GM23338 (cell line): ENCODE measurements around the gene MTARC1. TPM values are rescaled to one million over a fixed set of nuclear protein-coding genes. Genes with fewer than 3 reads are reported as not detected.

Source experiments
- ATAC-seq: fragments of 200-7000 bp; cut with Tn5 transposase; 3 replicates; pipeline ENCODE4 v1.9.1; 2020
- DNase-seq: peaks from one replicate; pipeline ENCODE4 v3.0.0-alpha.2; 2015; ENCODE audit warnings: low spot score
- H2AFZ ChIP-seq: fragments of 200-600 bp; sonication (generic); 2 replicates; pipeline ENCODE4 v1.8.0; 2016; ENCODE audit warnings: antibody characterized with exemption, mild to moderate bottlenecking, moderate library complexity
- H3F3A ChIP-seq: fragments of 200-600 bp; sonication (generic); replicated peaks from 2 replicates; pipeline ENCODE4 v1.8.0; 2017; ENCODE audit warnings: antibody characterized with exemption, mixed run types, low read depth
- H3K27ac ChIP-seq: fragments of 200-600 bp; sonication (generic); 2 replicates; pipeline ENCODE4 v1.6.1; 2016; ENCODE audit warnings: low read depth
- H3K27me3 ChIP-seq: fragments of 200-600 bp; sonication (generic); 2 replicates; pipeline ENCODE4 v1.8.0; 2016; ENCODE audit warnings: mild to moderate bottlenecking, mixed run types, moderate library complexity; ENCODE audit not compliant: insufficient read depth
- H3K36me3 ChIP-seq: fragments of 200-600 bp; sonication (generic); 2 replicates; pipeline ENCODE4 v1.8.0; 2016; ENCODE audit warnings: mild to moderate bottlenecking; ENCODE audit not compliant: insufficient read depth
- H3K4me1 ChIP-seq: fragments of 200-600 bp; sonication (generic); 2 replicates; pipeline ENCODE4 v1.8.0; 2016; ENCODE audit warnings: mild to moderate bottlenecking, moderate library complexity; ENCODE audit not compliant: insufficient read depth
- H3K4me2 ChIP-seq: fragments of 200-600 bp; sonication (generic); 2 replicates; pipeline ENCODE4 v1.7.1; 2017; ENCODE audit warnings: mixed run types
- H3K4me3 ChIP-seq: fragments of 200-600 bp; sonication (generic); 2 replicates; pipeline ENCODE4 v1.6.1; 2016; ENCODE audit warnings: mixed run types
- H3K79me2 ChIP-seq: fragments of 200-600 bp; sonication (generic); replicated peaks from 2 replicates; pipeline ENCODE4 v1.8.0; 2017; ENCODE audit warnings: mild to moderate bottlenecking; ENCODE audit not compliant: insufficient read depth
- H3K9me2 ChIP-seq: fragments of 200-600 bp; sonication (generic); 2 replicates; pipeline ENCODE4 v1.8.0; 2017; ENCODE audit not compliant: insufficient read depth
- H4K20me1 ChIP-seq: fragments of 200-600 bp; sonication (generic); replicated peaks from 2 replicates; pipeline ENCODE4 v1.8.0; 2017; ENCODE audit warnings: mild to moderate bottlenecking; ENCODE audit not compliant: insufficient read depth
- H3K27ac Mint-ChIP-seq: 2 replicates; pipeline ENCODE4 v1.8.0; 2020; ENCODE audit warnings: inconsistent platforms, mild to moderate bottlenecking, moderate library complexity, mixed read lengths
- H3K27me3 Mint-ChIP-seq: 3 replicates; pipeline ENCODE4 v1.8.0; 2022; ENCODE audit warnings: low read depth, mild to moderate bottlenecking, moderate library complexity, mixed read lengths, inconsistent platforms; ENCODE audit not compliant: insufficient read depth, poor library complexity
- H3K36me3 Mint-ChIP-seq: 3 replicates; pipeline ENCODE4 v1.8.0; 2021; ENCODE audit warnings: low read depth, mild to moderate bottlenecking, inconsistent platforms, moderate library complexity, mixed read lengths
- H3K4me1 Mint-ChIP-seq: 3 replicates; pipeline ENCODE4 v1.8.0; 2020; ENCODE audit warnings: mild to moderate bottlenecking, inconsistent platforms, mixed read lengths
- H3K4me3 Mint-ChIP-seq: 3 replicates; pipeline ENCODE4 v1.8.0; 2021; ENCODE audit warnings: moderate library complexity, mild to moderate bottlenecking, inconsistent platforms, mixed read lengths
- H3K9me3 Mint-ChIP-seq: 3 replicates; pipeline ENCODE4 v1.8.0; 2020; ENCODE audit warnings: moderate library complexity, mild to moderate bottlenecking, inconsistent platforms, mixed read lengths
- EZH2 ChIP-seq: fragments of 200-600 bp; sonication (generic); IDR thresholded peaks from one replicate; pipeline ENCODE4 v1.8.0; 2017; ENCODE audit warnings: antibody characterized with exemption, mild to moderate bottlenecking, low read depth; ENCODE audit not compliant: unreplicated experiment
- JUNB ChIP-seq: IDR thresholded peaks from one replicate; pipeline ENCODE4 v1.6.1; 2016; ENCODE audit warnings: antibody characterized with exemption; ENCODE audit not compliant: unreplicated experiment
- NANOG ChIP-seq: IDR thresholded peaks from 2 replicates; pipeline ENCODE4 v1.6.1; 2016; ENCODE audit warnings: antibody characterized with exemption, borderline replicate concordance
- polyA plus RNA-seq: library from polyadenylated mRNA; unstranded; fragments of >200 nt; fragmentation: Nextera tagmentation; extraction: Ambion mirVana; gene quantifications from 2 replicates; pipeline ENCODE4 v1.2.1, GENCODE V29; 2016
- total RNA-seq: library from RNA; depleted of rRNA; stranded (reverse); fragments of >200 nt; shearing (Covaris generic); gene quantifications from 2 replicates; pipeline ENCODE4 v1.2.3, GENCODE V29; 2014
- TF ChIP-seq, protein P1 (sequence below): fragments of 250-450 bp; sonication (Bioruptor Pico); IDR thresholded peaks from 2 replicates; pipeline ENCODE4 v1.5.0; 2020; ENCODE audit warnings: mild to moderate bottlenecking, moderate library complexity

MTARC1 gene
- total and polyA plus RNA-seq, 2 experiments from 2014 or later = 33.9 to 34.6 TPM

- TF ChIP-seq, protein P1, sequence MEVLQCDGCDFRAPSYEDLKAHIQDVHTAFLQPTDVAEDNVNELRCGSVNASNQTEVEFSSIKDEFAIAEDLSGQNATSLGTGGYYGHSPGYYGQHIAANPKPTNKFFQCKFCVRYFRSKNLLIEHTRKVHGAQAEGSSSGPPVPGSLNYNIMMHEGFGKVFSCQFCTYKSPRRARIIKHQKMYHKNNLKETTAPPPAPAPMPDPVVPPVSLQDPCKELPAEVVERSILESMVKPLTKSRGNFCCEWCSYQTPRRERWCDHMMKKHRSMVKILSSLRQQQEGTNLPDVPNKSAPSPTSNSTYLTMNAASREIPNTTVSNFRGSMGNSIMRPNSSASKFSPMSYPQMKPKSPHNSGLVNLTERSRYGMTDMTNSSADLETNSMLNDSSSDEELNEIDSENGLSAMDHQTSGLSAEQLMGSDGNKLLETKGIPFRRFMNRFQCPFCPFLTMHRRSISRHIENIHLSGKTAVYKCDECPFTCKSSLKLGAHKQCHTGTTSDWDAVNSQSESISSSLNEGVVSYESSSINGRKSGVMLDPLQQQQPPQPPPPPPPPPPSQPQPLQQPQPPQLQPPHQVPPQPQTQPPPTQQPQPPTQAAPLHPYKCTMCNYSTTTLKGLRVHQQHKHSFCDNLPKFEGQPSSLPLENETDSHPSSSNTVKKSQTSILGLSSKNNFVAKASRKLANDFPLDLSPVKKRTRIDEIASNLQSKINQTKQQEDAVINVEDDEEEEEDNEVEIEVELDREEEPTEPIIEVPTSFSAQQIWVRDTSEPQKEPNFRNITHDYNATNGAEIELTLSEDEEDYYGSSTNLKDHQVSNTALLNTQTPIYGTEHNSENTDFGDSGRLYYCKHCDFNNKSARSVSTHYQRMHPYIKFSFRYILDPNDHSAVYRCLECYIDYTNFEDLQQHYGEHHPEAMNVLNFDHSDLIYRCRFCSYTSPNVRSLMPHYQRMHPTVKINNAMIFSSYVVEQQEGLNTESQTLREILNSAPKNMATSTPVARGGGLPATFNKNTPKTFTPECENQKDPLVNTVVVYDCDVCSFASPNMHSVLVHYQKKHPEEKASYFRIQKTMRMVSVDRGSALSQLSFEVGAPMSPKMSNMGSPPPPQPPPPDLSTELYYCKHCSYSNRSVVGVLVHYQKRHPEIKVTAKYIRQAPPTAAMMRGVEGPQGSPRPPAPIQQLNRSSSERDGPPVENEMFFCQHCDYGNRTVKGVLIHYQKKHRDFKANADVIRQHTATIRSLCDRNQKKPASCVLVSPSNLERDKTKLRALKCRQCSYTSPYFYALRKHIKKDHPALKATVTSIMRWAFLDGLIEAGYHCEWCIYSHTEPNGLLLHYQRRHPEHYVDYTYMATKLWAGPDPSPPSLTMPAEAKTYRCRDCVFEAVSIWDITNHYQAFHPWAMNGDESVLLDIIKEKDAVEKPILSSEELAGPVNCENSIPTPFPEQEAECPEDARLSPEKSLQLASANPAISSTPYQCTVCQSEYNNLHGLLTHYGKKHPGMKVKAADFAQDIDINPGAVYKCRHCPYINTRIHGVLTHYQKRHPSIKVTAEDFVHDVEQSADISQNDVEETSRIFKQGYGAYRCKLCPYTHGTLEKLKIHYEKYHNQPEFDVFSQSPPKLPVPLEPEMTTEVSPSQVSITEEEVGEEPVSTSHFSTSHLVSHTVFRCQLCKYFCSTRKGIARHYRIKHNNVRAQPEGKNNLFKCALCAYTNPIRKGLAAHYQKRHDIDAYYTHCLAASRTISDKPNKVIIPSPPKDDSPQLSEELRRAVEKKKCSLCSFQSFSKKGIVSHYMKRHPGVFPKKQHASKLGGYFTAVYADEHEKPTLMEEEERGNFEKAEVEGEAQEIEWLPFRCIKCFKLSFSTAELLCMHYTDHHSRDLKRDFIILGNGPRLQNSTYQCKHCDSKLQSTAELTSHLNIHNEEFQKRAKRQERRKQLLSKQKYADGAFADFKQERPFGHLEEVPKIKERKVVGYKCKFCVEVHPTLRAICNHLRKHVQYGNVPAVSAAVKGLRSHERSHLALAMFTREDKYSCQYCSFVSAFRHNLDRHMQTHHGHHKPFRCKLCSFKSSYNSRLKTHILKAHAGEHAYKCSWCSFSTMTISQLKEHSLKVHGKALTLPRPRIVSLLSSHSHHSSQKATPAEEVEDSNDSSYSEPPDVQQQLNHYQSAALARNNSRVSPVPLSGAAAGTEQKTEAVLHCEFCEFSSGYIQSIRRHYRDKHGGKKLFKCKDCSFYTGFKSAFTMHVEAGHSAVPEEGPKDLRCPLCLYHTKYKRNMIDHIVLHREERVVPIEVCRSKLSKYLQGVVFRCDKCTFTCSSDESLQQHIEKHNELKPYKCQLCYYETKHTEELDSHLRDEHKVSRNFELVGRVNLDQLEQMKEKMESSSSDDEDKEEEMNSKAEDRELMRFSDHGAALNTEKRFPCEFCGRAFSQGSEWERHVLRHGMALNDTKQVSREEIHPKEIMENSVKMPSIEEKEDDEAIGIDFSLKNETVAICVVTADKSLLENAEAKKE (CRISPR knock-in tag) = no peak
- TF ChIP-seq JUNB = no peak
Measured at GRCh38 chr1:220817907-220818306, 31.2 kb downstream of the MTARC1 start (continued).

DNA sequence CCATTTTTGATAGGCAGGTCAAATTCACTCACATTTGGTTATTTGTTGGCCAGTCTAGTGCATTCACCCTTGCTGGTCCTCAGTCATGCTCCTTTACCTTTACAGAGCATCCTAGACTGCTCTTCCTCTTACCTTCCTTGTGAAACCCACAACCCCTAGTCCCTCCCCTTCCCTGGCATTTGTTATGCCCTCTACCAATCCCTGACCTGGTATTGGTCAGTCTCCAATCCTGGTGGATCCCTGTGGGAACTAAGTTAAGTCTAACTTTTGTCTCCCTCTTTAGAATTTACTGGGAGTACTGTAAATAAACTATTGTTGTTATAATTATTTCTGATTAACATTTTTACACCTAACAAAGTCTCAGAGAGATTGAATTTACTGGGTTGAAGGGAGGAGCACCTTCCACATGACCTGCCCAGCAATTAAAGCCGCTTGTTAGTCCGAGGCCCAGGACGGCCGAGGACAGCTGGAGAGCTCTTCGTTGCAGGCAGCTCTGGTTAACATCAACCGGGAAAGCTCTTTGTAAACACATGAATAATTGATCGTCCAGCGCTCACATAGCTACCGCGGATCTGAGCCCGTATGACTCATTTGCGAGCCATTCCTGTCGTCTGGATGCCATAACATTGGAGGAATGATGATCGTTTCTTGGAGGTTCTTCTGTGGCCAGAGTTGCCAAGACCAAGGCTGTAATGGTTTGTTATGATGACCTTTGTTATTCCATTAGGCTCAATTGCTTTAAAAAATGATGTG lies 31.9 kb downstream of the MTARC1 start:
- H3K4me2 ChIP-seq = no peak overlapping the region
- peaks cover 57% of the 10 kb centered on the region for H3K36me3 Mint-ChIP-seq
- no peaks in the 10 kb centered on the region for H4K20me1 ChIP-seq
- H3K9me2 ChIP-seq = no peaks in the 10 kb centered on the region
- DNase-seq = peak; percentile 83
- H3K9me3 Mint-ChIP-seq = no peaks in the 10 kb centered on the region; the same call in 2 of the 3 replicates
- H3K4me1 ChIP-seq = no peaks in the 10 kb centered on the region; the same call in 1 of the 2 replicates
- peaks cover 7% of the 10 kb centered on the region; the same call in 1 of the 2 replicates for H3K36me3 ChIP-seq
- peaks cover 9% of the 10 kb centered on the region for H3K27me3 Mint-ChIP-seq
- H3K4me1 Mint-ChIP-seq = peaks cover 13% of the 10 kb centered on the region
- TF ChIP-seq JUNB = no peak
- TF ChIP-seq NANOG = peak; percentile 43; the same call in 1 of the 2 replicates
- TF ChIP-seq EZH2 = no peak
- H3K27ac Mint-ChIP-seq = no peak overlapping the region; the same call in 1 of the 2 replicates
- no peak overlapping the region for H3K4me3 ChIP-seq
- H3K79me2 ChIP-seq = no peaks in the 10 kb centered on the region
- no peaks in the 10 kb centered on the region for H3K27me3 ChIP-seq
- H3F3A ChIP-seq = no peaks in the 10 kb centered on the region
- peak; percentile 99 for ATAC-seq
- H3K27ac ChIP-seq = no peak overlapping the region
- no peak overlapping the region for H3K4me3 Mint-ChIP-seq
- H2AFZ ChIP-seq = no peak overlapping the region
